Activated CD8-positive, alpha-beta T cell treated with anti-CD3 and anti-CD28 coated beads for 36 hours (primary cell): ENCODE measurements around the gene VAV1. TPM values are rescaled to one million over a fixed set of nuclear protein-coding genes. Genes with fewer than 3 reads are reported as not detected.

ENCODE experiments used
- ATAC-seq: fragments of 200-7000 bp; cut with Tn5 transposase; one replicate; pipeline ENCODE4 v1.10.0; 2021; ENCODE audit warnings: mild to moderate bottlenecking, moderate library complexity
- CTCF ChIA-PET: fragments of 350-600 bp; sonication (Branson Sonifier 250); formaldehyde crosslinking; loops from one replicate; lab custom pipeline; 2021; ENCODE audit warnings: antibody characterized with exemption; lab: Charles Lee
- POLR2A ChIA-PET: fragments of 350-600 bp; sonication (Branson Sonifier 250); formaldehyde crosslinking; loops from one replicate; lab custom pipeline; 2021; ENCODE audit warnings: antibody characterized with exemption; lab: Charles Lee
- DNase-seq: peaks from one replicate; pipeline ENCODE4 v3.0.0-alpha.2; 2020
- H3K27ac Mint-ChIP-seq: one replicate; pipeline ENCODE4 v1.8.0; 2021; ENCODE audit warnings: mild to moderate bottlenecking, mixed read lengths
- H3K27me3 Mint-ChIP-seq: one replicate; pipeline ENCODE4 v1.8.0; 2021; ENCODE audit warnings: mixed read lengths
- H3K36me3 Mint-ChIP-seq: one replicate; pipeline ENCODE4 v1.8.0; 2021; ENCODE audit warnings: low read depth, mixed read lengths
- H3K4me1 Mint-ChIP-seq: one replicate; pipeline ENCODE4 v1.8.0; 2021; ENCODE audit warnings: low read depth, mixed read lengths
- H3K4me3 Mint-ChIP-seq: one replicate; pipeline ENCODE4 v1.8.0; 2021; ENCODE audit warnings: mild to moderate bottlenecking, moderate library complexity, mixed read lengths
- H3K9me3 Mint-ChIP-seq: one replicate; pipeline ENCODE4 v1.8.0; 2021; ENCODE audit warnings: mixed read lengths
- CTCF ChIP-seq: fragments of 200-600 bp; IDR thresholded peaks from one replicate; pipeline ENCODE4 v1.8.0; 2022; ENCODE audit warnings: antibody characterized with exemption, mild to moderate bottlenecking
- intact Hi-C: fragments of 100-400 bp; cut with micrococcal nuclease; formaldehyde crosslinking; loops from one replicate; pipeline ENCODE4 v1.10.0; 2022
- total RNA-seq, 2 experiments: library from RNA; stranded (reverse); gene quantifications; one replicate each; pipeline ENCODE4 v1.2.3, GENCODE V29; 2021

The VAV1 gene
- total RNA-seq, 2 experiments from 2014 or later, result 61.7 to 65.4 TPM

GRCh38 chr19:6739883-6740588, 32.5 kb upstream of the VAV1 start:
- DNase-seq, result peak; percentile 47
- H3K27ac Mint-ChIP-seq, result no peak overlapping the region

DNA sequence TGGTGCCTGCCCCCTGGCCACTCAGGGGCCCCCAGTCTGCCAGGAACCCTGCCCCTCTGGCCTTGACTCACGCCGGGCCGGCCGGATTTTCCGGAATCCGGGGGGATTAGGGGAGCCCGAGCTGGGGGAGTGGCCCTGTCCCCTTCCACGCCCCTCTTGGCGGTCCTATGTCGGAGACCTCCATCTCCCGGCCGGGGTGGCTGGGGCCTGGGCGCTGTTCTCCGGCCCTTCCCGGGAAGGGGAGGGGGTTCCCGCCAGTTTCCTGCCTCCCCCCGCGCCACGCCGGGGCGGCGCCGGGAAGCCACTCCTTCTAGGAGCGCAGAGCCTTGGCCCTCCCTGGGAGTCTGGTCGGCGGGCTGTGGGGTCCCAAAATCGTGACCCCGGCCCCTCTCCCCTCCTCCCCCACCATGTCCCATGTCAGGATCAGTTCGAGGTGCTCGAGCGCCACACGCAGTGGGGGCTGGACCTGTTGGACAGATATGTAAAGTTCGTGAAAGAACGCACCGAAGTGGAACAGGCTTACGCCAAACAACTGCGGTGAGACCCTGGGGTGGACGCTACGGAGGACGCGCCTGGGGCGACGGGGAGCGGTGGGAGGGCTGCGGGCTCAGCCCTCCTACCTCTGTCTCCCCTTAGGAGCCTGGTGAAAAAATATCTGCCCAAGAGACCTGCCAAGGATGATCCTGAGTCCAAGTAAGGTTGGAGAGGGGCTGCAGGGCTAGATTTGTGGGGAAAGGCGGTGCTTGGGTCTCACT, 31.7 kb upstream of the VAV1 start:
- H3K9me3 Mint-ChIP-seq, result no peaks in the 10 kb centered on the region
- peak overlapping the region; percentile 98 for H3K4me3 Mint-ChIP-seq
- TF ChIP-seq CTCF, result no peak
- peaks cover 32% of the 10 kb centered on the region for H3K4me1 Mint-ChIP-seq
- H3K36me3 Mint-ChIP-seq, result peaks cover 30% of the 10 kb centered on the region
- ChIA-PET CTCF (interaction anchor here (1.5 to 1.8 kb wide), 2 partner anchors 79 to 123 kb away, joined by 3 to 5 read pairs; no protein-coding TSS in a partner anchor), POLR2A (interaction anchor here (0.7 to 1.3 kb wide), 3 partner anchors 12 to 123 kb away, joined by 3 to 4 read pairs (median 3); no protein-coding TSS in a partner anchor)
- intact Hi-C loops, result no loop called here
- no peak for ATAC-seq
- peak; percentile 28 for DNase-seq
- no peak overlapping the region for H3K27ac Mint-ChIP-seq
- H3K27me3 Mint-ChIP-seq, result no peaks in the 10 kb centered on the region

More at GRCh38 chr19:6739883-6740588, 32.5 kb upstream of the VAV1 start:
- ChIA-PET POLR2A (interaction anchor here (0.7 to 1.3 kb wide), 2 partner anchors 13 to 123 kb away, joined by 3 to 4 read pairs; no protein-coding TSS in a partner anchor), CTCF (no interaction called here)
- H3K36me3 Mint-ChIP-seq, result peaks cover 23% of the 10 kb centered on the region
- peak overlapping the region; percentile 98 for H3K4me3 Mint-ChIP-seq
- H3K27me3 Mint-ChIP-seq, result no peaks in the 10 kb centered on the region
- intact Hi-C loops, result loop anchor here (5.0 to 10.0 kb wide), 2 partner anchors 78 to 225 kb away; no protein-coding TSS in a partner anchor
- H3K9me3 Mint-ChIP-seq, result no peaks in the 10 kb centered on the region
- ATAC-seq, result no peak
- no peak for TF ChIP-seq CTCF
- peaks cover 38% of the 10 kb centered on the region for H3K4me1 Mint-ChIP-seq

DNA sequence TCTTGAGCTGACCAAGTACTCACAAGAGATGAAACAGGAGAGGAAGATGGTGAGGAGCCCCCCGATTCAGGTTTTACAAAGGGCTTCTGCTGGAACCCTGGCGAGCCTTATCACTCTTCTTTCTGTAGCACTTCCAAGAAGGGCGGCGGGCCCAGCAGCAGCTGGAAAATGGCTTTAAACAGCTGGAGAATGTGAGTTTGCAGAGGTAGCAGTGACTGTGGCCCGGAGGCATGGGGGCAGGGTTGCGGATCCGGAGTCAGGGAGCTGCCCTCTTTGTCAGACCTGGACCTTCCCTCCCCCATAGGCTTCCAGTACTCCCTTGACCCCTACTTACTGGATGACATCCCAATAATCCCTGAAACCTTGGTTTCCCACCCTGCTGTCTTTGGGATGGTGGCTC, 29.4 kb upstream of the VAV1 start:
- Mint-ChIP-seq H3K4me3 (no peak overlapping the region), H3K27me3 (no peaks in the 10 kb centered on the region), H3K9me3 (no peaks in the 10 kb centered on the region), H3K36me3 (peaks cover 37% of the 10 kb centered on the region), H3K27ac (no peak overlapping the region), H3K4me1 (peaks cover 22% of the 10 kb centered on the region)
- ChIA-PET POLR2A (interaction anchor here (0.7 to 0.8 kb wide), 2 partner anchors 29 to 40 kb away, joined by 3 read pairs; partner anchors contain the start of gene VAV1), CTCF (interaction anchor here (1.0 to 1.2 kb wide), 2 partner anchors 24 to 32 kb away, joined by 3 read pairs; partner anchors contain the start of gene SH2D3A)
- no peak for ATAC-seq
- intact Hi-C loops, result no loop called here
- no peak for DNase-seq
- TF ChIP-seq CTCF, result no peak

DNA sequence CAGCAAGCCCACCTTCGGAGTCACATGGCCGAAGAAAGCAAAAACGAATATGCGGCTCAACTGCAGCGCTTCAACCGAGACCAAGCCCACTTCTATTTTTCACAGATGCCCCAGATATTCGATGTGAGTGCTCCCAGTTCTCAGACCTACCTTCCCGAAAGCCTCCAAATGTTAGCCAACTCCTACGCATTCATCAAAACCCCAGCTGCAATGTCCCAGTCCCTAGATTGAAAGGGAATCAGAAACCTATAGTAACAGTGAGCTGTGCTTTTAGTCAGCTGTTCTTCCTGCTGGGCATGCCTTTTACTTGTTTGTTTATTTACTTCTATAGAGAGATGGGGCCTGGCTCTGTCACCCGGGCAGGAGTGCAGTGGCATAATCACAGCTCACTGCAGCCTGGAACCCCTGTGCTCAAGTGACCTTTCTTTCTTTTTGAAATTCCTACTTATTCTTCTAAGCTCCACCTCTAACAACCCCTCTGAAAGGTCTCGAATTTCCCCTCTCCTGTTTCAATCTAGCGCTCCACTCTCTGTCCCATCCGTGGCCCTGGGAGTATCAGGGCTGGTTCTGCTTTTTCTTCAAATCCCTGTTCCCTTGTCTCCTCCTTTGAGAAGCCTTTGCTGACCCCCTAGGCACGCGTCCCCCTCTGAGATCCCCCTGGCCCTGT, 28.7 kb upstream of the VAV1 start:
- Mint-ChIP-seq H3K27ac (no peak overlapping the region), H3K4me1 (peaks cover 14% of the 10 kb centered on the region), H3K36me3 (peaks cover 40% of the 10 kb centered on the region), H3K27me3 (no peaks in the 10 kb centered on the region), H3K9me3 (no peaks in the 10 kb centered on the region), H3K4me3 (no peak overlapping the region)
- ChIA-PET CTCF (no interaction called here), POLR2A (interaction anchor here (0.7 to 1.4 kb wide), 3 partner anchors 8 to 39 kb away, joined by 3 to 5 read pairs (median 3); partner anchors contain the start of gene VAV1)
- TF ChIP-seq CTCF, result no peak
- DNase-seq (no peak), ATAC-seq (no peak)
- intact Hi-C loops, result no loop called here
